HEK293 (cell line): Measurements from ENCODE around the gene CITED1.
"Not testable (repeated sequence)": the region's sequence is repeated elsewhere in the genome, so short reads cannot be mapped to it uniquely, and the experiment has no call there.

Source experiments
- CTCF ChIP-seq: fragments of 450-650 bp; formaldehyde crosslinking; IDR thresholded peaks from 2 replicates; pipeline ENCODE4 v1.5.1; 2016; ENCODE audit warnings: missing biosample characterization, missing genetic modification characterization
- OSR2 ChIP-seq: fragments of 450-650 bp; formaldehyde crosslinking; IDR thresholded peaks from 2 replicates; pipeline ENCODE4 v1.5.1; 2016; ENCODE audit warnings: missing biosample characterization, missing genetic modification characterization
- ZNF121 ChIP-seq: fragments of 450-650 bp; formaldehyde crosslinking; IDR thresholded peaks from 2 replicates; pipeline ENCODE4 v1.5.1; 2016; ENCODE audit warnings: missing biosample characterization, missing genetic modification characterization
- ZNF174 ChIP-seq: fragments of 450-650 bp; formaldehyde crosslinking; IDR thresholded peaks from 2 replicates; pipeline ENCODE4 v1.5.0; 2017; ENCODE audit warnings: missing biosample characterization, mild to moderate bottlenecking, missing genetic modification characterization
- ZNF2 ChIP-seq: fragments of 450-650 bp; formaldehyde crosslinking; IDR thresholded peaks from 2 replicates; pipeline ENCODE4 v1.5.1; 2016; ENCODE audit warnings: missing biosample characterization, missing genetic modification characterization
- ZNF302 ChIP-seq: fragments of 450-650 bp; formaldehyde crosslinking; IDR thresholded peaks from 2 replicates; pipeline ENCODE4 v1.5.1; 2016; ENCODE audit warnings: missing biosample characterization, missing genetic modification characterization, low read depth
- ZNF707 ChIP-seq: fragments of 450-650 bp; formaldehyde crosslinking; IDR thresholded peaks from 2 replicates; pipeline ENCODE4 v1.5.1; 2016; ENCODE audit warnings: missing biosample characterization, missing genetic modification characterization
- ZSCAN5A ChIP-seq: fragments of 450-650 bp; formaldehyde crosslinking; IDR thresholded peaks from 2 replicates; pipeline ENCODE4 v1.5.1; 2016; ENCODE audit warnings: missing biosample characterization, missing genetic modification characterization
- TF ChIP-seq, protein P1 (sequence below): fragments of 450-650 bp; formaldehyde crosslinking; IDR thresholded peaks from 2 replicates; pipeline ENCODE4 v1.5.1; 2016; ENCODE audit warnings: missing biosample characterization, missing genetic modification characterization
- TF ChIP-seq, protein P2 (sequence below): fragments of 450-650 bp; formaldehyde crosslinking; IDR thresholded peaks from 2 replicates; pipeline ENCODE4 v1.5.1; 2016; ENCODE audit warnings: missing biosample characterization, missing genetic modification characterization

GRCh38 chrX:72319651-72320050 lies 13.9 kb upstream of the CITED1 start:
- TF ChIP-seq ZNF2; OSR2 (tag by site-specific recombination); ZNF302 (tag by site-specific recombination); CTCF (tag by site-specific recombination); ZNF174 (tag by site-specific recombination); ZSCAN5A (tag by site-specific recombination); ZNF121 (tag by site-specific recombination); ZNF707 (tag by site-specific recombination): not testable (repeated sequence)
- TF ChIP-seq, protein P1, sequence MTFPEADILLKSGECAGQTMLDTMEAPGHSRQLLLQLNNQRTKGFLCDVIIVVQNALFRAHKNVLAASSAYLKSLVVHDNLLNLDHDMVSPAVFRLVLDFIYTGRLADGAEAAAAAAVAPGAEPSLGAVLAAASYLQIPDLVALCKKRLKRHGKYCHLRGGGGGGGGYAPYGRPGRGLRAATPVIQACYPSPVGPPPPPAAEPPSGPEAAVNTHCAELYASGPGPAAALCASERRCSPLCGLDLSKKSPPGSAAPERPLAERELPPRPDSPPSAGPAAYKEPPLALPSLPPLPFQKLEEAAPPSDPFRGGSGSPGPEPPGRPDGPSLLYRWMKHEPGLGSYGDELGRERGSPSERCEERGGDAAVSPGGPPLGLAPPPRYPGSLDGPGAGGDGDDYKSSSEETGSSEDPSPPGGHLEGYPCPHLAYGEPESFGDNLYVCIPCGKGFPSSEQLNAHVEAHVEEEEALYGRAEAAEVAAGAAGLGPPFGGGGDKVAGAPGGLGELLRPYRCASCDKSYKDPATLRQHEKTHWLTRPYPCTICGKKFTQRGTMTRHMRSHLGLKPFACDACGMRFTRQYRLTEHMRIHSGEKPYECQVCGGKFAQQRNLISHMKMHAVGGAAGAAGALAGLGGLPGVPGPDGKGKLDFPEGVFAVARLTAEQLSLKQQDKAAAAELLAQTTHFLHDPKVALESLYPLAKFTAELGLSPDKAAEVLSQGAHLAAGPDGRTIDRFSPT (tag by site-specific recombination): not testable (repeated sequence)
- TF ChIP-seq, protein P2, sequence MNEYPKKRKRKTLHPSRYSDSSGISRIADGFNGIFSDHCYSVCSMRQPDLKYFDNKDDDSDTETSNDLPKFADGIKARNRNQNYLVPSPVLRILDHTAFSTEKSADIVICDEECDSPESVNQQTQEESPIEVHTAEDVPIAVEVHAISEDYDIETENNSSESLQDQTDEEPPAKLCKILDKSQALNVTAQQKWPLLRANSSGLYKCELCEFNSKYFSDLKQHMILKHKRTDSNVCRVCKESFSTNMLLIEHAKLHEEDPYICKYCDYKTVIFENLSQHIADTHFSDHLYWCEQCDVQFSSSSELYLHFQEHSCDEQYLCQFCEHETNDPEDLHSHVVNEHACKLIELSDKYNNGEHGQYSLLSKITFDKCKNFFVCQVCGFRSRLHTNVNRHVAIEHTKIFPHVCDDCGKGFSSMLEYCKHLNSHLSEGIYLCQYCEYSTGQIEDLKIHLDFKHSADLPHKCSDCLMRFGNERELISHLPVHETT: not testable (repeated sequence)
